C4-2B (cell line): ENCODE measurements around the gene BTBD17.

Experiments used
- ZFX ChIP-seq: fragments of 450-650 bp; IDR thresholded peaks from 2 replicates; pipeline ENCODE4 v1.6.1; 2017
- TF ChIP-seq, protein P1 (sequence below): fragments of 450-650 bp; conservative IDR thresholded peaks from 2 replicates; pipeline ENCODE4 v1.5.1; 2017; ENCODE audit warnings: mild to moderate bottlenecking

DNA sequence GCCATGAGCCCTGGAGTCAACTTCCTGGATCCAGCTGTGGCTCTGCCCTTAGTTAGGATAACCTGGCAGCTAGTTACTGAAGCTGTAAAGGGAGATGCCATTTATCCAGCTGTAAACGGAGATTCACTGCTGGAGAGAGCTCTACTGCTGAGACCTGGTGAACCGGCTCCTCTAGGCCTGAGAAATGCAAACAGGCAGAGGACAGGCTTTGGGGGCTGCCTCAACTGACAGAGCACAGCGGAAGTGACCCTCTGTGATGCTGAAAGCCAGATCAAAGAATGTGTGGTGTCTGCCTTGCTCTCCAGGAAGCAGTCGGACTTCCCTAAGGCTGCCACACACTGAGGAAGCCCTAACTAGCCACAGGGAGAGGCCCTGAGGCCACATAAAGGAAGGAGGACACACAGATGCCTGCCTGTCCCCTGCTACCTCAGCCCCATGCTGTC, 48.4 kb upstream of the BTBD17 start:
- TF ChIP-seq, protein P1, sequence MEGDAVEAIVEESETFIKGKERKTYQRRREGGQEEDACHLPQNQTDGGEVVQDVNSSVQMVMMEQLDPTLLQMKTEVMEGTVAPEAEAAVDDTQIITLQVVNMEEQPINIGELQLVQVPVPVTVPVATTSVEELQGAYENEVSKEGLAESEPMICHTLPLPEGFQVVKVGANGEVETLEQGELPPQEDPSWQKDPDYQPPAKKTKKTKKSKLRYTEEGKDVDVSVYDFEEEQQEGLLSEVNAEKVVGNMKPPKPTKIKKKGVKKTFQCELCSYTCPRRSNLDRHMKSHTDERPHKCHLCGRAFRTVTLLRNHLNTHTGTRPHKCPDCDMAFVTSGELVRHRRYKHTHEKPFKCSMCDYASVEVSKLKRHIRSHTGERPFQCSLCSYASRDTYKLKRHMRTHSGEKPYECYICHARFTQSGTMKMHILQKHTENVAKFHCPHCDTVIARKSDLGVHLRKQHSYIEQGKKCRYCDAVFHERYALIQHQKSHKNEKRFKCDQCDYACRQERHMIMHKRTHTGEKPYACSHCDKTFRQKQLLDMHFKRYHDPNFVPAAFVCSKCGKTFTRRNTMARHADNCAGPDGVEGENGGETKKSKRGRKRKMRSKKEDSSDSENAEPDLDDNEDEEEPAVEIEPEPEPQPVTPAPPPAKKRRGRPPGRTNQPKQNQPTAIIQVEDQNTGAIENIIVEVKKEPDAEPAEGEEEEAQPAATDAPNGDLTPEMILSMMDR: no peak
- TF ChIP-seq ZFX: no peak
